ENCODE measurements around the gene CDHR5. TPM values are rescaled to one million over a fixed set of nuclear protein-coding genes. Genes with fewer than 3 reads are reported as not detected.

The CDHR5 gene
- total RNA-seq, 1 donor from 2014 or later: not detected

GRCh38 chr11:623999-624704 is 603 bp downstream of the CDHR5 start:
- DNase-seq (ENCODE audit: extremely low read depth, low read depth, low spot score): no peak

GRCh38 chr11:623349-623869 is 1.3 kb downstream of the CDHR5 start:
- DNase-seq (ENCODE audit: extremely low read depth, low read depth, low spot score): no peak

- DNase-seq (ENCODE audit: extremely low read depth, low read depth, low spot score): no peak
Observed at GRCh38 chr11:621838-622237, 2.9 kb downstream of the CDHR5 start.

- no peak for DNase-seq (ENCODE audit: extremely low read depth, low read depth, low spot score)
Observed at GRCh38 chr11:620935-621814, 3.6 kb downstream of the CDHR5 start.

- DNase-seq (ENCODE audit: extremely low read depth, low read depth, low spot score): no peak
Observed at GRCh38 chr11:620201-620600, 4.6 kb downstream of the CDHR5 start.

GRCh38 chr11:619628-620050 is 5.1 kb downstream of the CDHR5 start:
- no peak for DNase-seq (ENCODE audit: extremely low read depth, low read depth, low spot score)

GRCh38 chr11:618856-619627 is 5.7 kb downstream of the CDHR5 start:
- no peak for DNase-seq (ENCODE audit: extremely low read depth, low read depth, low spot score)

GRCh38 chr11:617912-618682 is 6.7 kb downstream of the CDHR5 start:
- DNase-seq (ENCODE audit: extremely low read depth, low read depth, low spot score): no peak

- DNase-seq (ENCODE audit: extremely low read depth, low read depth, low spot score): no peak
Observed at GRCh38 chr11:617199-617911, 7.4 kb downstream of the CDHR5 start.

- DNase-seq (ENCODE audit: extremely low read depth, low read depth, low spot score): no peak
Observed at GRCh38 chr11:616320-617198, 8.2 kb downstream of the CDHR5 start.

GRCh38 chr11:615504-616319 is 9.0 kb downstream of the CDHR5 start, which contains the start of gene IRF7:
Gene IRF7 (minus strand): TSS chr11:615950. CDS start chr11:615364, 586 bp downstream.
- no peak for DNase-seq (ENCODE audit: extremely low read depth, low read depth, low spot score)

GRCh38 chr11:614623-615503 is 9.9 kb downstream of the CDHR5 start:
- DNase-seq (ENCODE audit: extremely low read depth, low read depth, low spot score): no peak

- DNase-seq (ENCODE audit: extremely low read depth, low read depth, low spot score): no peak
Observed at GRCh38 chr11:614021-614622, 10.6 kb downstream of the CDHR5 start.

GRCh38 chr11:613369-613968 is 11.3 kb downstream of the CDHR5 start:
- DNase-seq (ENCODE audit: extremely low read depth, low read depth, low spot score): no peak

GRCh38 chr11:612961-613300 is 11.8 kb downstream of the CDHR5 start:
- no peak for DNase-seq (ENCODE audit: extremely low read depth, low read depth, low spot score)
